Measurements from ENCODE around the gene PRDM16. TPM values are rescaled to one million over a fixed set of nuclear protein-coding genes. Genes with fewer than 3 reads are reported as not detected.

PRDM16 gene
- total and polyA plus RNA-seq, 2 experiments from 2014 or later = 0.14 to 0.16 TPM

GRCh38 chr1:3138623-3139151, 69.7 kb downstream of the PRDM16 start:
- H3K4me2 ChIP-seq = no peak overlapping the region
- Mint-ChIP-seq H3K9me3 (no peaks in the 10 kb centered on the region), H3K27ac (no peak overlapping the region), H3K4me3 (no peak overlapping the region), H3K27me3 (ENCODE audit: insufficient read depth, low read depth, poor library complexity) (peaks cover 13% of the 10 kb centered on the region), H3K4me1 (no peaks in the 10 kb centered on the region), H3K36me3 (ENCODE audit: low read depth) (no peaks in the 10 kb centered on the region)
- TF ChIP-seq EZH2 (IDR thresholded peaks at IDR 0.05; ENCODE audit: low read depth, unreplicated experiment) (no peak), ETS1 (IDR thresholded peaks at IDR 0.05) (no peak), JUNB (IDR thresholded peaks at IDR 0.05; ENCODE audit: unreplicated experiment) (no peak), CREB1 (CRISPR knock-in tag; IDR thresholded peaks at IDR 0.05; ENCODE audit: low read depth) (no peak), NANOG (IDR thresholded peaks at IDR 0.05; ENCODE audit: borderline replicate concordance) (no peak)
- H2AFZ ChIP-seq = no peak overlapping the region
- no peaks in the 10 kb centered on the region for H3K4me1 ChIP-seq (ENCODE audit: insufficient read depth)
- no peaks in the 10 kb centered on the region for H3K79me2 ChIP-seq (replicated peaks; ENCODE audit: insufficient read depth)
- no peaks in the 10 kb centered on the region for H3K9me2 ChIP-seq (ENCODE audit: insufficient read depth)
- H4K20me1 ChIP-seq (replicated peaks; ENCODE audit: insufficient read depth) = no peaks in the 10 kb centered on the region
- DNase-seq (ENCODE audit: low spot score) (no peak), ATAC-seq (no peak)
- H3K27ac ChIP-seq (ENCODE audit: low read depth) = no peak overlapping the region
- no peaks in the 10 kb centered on the region for H3K36me3 ChIP-seq (ENCODE audit: insufficient read depth)
- H3K4me3 ChIP-seq = no peak overlapping the region
- H3K27me3 ChIP-seq (ENCODE audit: insufficient read depth) = no peaks in the 10 kb centered on the region
- H3F3A ChIP-seq (replicated peaks; ENCODE audit: low read depth) = no peaks in the 10 kb centered on the region

- Histone ChIP-seq H2AFZ (no peak overlapping the region), H3K27me3 (ENCODE audit: insufficient read depth) (no peaks in the 10 kb centered on the region), H3K36me3 (ENCODE audit: insufficient read depth) (no peaks in the 10 kb centered on the region), H3K27ac (ENCODE audit: low read depth) (no peak overlapping the region), H3K4me2 (no peak overlapping the region), H3K4me3 (no peak overlapping the region), H3K79me2 (replicated peaks; ENCODE audit: insufficient read depth) (no peaks in the 10 kb centered on the region), H4K20me1 (replicated peaks; ENCODE audit: insufficient read depth) (no peaks in the 10 kb centered on the region), H3F3A (replicated peaks; ENCODE audit: low read depth) (no peaks in the 10 kb centered on the region), H3K9me2 (ENCODE audit: insufficient read depth) (no peaks in the 10 kb centered on the region), H3K4me1 (ENCODE audit: insufficient read depth) (no peaks in the 10 kb centered on the region)
- no peak overlapping the region for H3K27ac Mint-ChIP-seq
- no peaks in the 10 kb centered on the region for H3K9me3 Mint-ChIP-seq
- no peaks in the 10 kb centered on the region for H3K4me1 Mint-ChIP-seq
- ATAC-seq (no peak), DNase-seq (ENCODE audit: low spot score) (no peak)
- H3K4me3 Mint-ChIP-seq = no peak overlapping the region
- no peaks in the 10 kb centered on the region for H3K36me3 Mint-ChIP-seq (ENCODE audit: low read depth)
- H3K27me3 Mint-ChIP-seq (ENCODE audit: insufficient read depth, low read depth, poor library complexity) = peaks cover 11% of the 10 kb centered on the region
- no peak for TF ChIP-seq REST (IDR thresholded peaks at IDR 0.05; ENCODE audit: unreplicated experiment)
- no peak for TF ChIP-seq CTCF (conservative IDR thresholded peaks at IDR 0.05; ENCODE audit: low read depth in 2 of 2)
- TF ChIP-seq CREB1 (CRISPR knock-in tag; IDR thresholded peaks at IDR 0.05; ENCODE audit: low read depth) = no peak
- no peak for TF ChIP-seq POLR2AphosphoS5 (IDR thresholded peaks at IDR 0.05; ENCODE audit: low read depth)
- TF ChIP-seq EZH2 (IDR thresholded peaks at IDR 0.05; ENCODE audit: low read depth, unreplicated experiment) = no peak
- no peak for TF ChIP-seq ZNF462 (CRISPR knock-in tag; IDR thresholded peaks at IDR 0.05)
Measured at GRCh38 chr1:3139451-3139852, 70.4 kb downstream of the PRDM16 start.

All from GM23338 (cell line).